Endothelial cell of umbilical vein (primary cell): ENCODE measurements around the gene BRWD1.

Experiments
- MAX ChIP-seq: IDR thresholded peaks from 2 replicates; pipeline ENCODE4 v1.6.1; 2011; ENCODE audit not compliant: insufficient read depth, insufficient read length
- MYC ChIP-seq: IDR thresholded peaks from one replicate; pipeline ENCODE4 v1.6.1; 2011; ENCODE audit warnings: mild to moderate bottlenecking, low read depth, low read length
- POLR2A ChIP-seq: IDR thresholded peaks from 2 replicates; pipeline ENCODE4 v1.6.1; 2012; ENCODE audit warnings: low read depth, mild to moderate bottlenecking, control low read depth, low read length
- TF ChIP-seq, protein P1 (sequence below), 2 donors: IDR thresholded peaks; 1 replicate in 1 of 2; 2 replicates in 1 of 2; pipeline ENCODE4 v1.5.1; 2011; ENCODE audit warnings: low read length in 2 of 2, mild to moderate bottlenecking in 2 of 2, moderate library complexity in 2 of 2, control low read depth in 1 of 2, inconsistent platforms in 1 of 2, low read depth in 1 of 2; ENCODE audit not compliant: insufficient read depth in 1 of 2; ENCODE audit errors: extremely low read depth in 1 of 2

- TF ChIP-seq, protein P1, sequence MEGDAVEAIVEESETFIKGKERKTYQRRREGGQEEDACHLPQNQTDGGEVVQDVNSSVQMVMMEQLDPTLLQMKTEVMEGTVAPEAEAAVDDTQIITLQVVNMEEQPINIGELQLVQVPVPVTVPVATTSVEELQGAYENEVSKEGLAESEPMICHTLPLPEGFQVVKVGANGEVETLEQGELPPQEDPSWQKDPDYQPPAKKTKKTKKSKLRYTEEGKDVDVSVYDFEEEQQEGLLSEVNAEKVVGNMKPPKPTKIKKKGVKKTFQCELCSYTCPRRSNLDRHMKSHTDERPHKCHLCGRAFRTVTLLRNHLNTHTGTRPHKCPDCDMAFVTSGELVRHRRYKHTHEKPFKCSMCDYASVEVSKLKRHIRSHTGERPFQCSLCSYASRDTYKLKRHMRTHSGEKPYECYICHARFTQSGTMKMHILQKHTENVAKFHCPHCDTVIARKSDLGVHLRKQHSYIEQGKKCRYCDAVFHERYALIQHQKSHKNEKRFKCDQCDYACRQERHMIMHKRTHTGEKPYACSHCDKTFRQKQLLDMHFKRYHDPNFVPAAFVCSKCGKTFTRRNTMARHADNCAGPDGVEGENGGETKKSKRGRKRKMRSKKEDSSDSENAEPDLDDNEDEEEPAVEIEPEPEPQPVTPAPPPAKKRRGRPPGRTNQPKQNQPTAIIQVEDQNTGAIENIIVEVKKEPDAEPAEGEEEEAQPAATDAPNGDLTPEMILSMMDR (IDR thresholded peaks at IDR 0.05; ENCODE audit: extremely low read depth in 1 of 2, insufficient read depth in 1 of 2, low read depth in 1 of 2, low read length in 2 of 2), result no peak
- no peak for TF ChIP-seq POLR2A
- no peak for TF ChIP-seq MAX
- TF ChIP-seq MYC, result no peak
Measured at GRCh38 chr21:39350094-39351005, 36.9 kb upstream of the BRWD1 start.
